ENCODE data around the gene ACAD10.

The ACAD10 gene

DNA sequence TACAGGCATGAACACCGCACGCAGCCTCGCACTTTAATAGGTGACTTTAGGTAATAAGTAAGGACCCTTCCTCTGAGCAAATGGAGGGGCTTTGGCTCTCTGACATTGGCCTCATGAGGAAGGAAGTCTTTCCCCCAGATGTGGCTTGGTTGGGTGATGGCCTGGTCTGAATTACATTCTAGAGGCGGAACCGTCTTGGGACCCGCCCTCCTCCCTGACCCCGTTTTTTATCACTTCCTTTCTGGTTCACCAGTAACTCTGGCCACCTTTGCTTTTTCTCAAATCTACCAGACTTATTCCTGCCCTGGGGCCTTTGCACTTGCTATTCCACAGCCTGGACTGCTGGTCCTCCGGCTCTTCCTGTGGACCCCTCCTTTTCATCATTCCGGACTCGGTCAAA, 94.3 kb downstream of the ACAD10 start:
- DNase-seq, result no peak

DNA sequence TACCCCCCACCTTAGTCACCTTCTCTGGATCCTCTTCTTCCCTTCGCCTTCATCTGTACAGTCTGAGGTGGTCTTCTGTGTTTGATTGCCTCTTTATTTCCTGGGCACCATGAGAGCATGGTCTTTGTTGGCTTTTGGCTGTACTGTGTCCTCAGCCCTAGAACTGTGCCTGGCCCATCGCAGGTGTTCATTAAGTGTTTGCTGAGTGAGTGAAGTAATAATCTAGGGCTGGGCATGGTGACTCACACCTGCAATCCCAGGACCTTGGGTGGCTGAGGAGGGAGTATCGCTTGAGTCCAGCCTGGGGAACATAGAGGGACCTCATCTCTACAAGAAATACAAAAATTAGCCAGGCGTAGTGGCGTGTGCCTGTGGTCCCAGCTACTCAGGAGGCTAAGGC, 94.8 kb downstream of the ACAD10 start:
- DNase-seq, result no peak

DNA sequence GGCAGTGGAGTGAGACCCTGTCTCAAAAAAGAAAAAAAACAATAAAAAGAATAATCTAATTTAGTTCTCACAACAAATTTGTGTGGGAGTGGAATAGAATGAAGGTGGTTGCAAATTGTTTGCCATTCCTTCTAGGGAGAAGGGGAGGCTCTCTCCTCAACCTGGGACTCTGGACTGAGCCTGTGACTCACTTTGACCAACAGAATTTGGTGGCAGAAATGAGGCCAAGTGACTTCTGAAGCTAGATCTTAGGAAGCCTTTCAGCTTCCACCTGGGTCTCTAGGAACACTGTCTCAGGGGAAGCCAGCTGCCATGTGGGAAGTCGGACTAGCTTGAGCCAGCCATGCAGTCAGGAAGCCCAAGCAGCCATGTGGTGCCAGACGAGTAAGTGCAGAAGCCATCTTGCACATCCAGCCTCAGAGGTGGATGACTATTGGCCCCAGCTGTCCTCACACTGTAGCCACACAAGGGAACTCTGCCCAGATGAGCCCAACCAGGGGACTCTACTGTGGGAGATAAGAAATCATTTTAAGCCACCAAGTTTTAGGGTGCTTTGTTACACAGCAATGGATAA, 95.3 kb downstream of the ACAD10 start:
- DNase-seq, result no peak

DNA sequence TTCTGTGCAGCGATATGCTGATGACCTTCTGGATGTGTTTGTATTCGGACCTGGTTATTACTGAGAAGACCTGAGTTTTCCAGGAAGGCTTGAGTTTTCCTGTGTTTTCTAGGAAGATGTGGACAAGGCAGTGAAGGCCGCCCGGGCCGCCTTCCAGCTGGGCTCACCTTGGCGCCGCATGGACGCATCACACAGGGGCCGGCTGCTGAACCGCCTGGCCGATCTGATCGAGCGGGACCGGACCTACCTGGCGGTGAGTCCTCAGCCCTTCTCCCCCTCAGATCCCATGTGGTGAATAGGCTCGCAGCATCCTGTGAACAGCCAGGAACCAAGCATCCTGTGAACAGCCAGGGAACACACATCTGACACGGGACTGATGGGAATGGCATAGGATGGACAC, 97.2 kb downstream of the ACAD10 start:
- DNase-seq, result no peak

DNA sequence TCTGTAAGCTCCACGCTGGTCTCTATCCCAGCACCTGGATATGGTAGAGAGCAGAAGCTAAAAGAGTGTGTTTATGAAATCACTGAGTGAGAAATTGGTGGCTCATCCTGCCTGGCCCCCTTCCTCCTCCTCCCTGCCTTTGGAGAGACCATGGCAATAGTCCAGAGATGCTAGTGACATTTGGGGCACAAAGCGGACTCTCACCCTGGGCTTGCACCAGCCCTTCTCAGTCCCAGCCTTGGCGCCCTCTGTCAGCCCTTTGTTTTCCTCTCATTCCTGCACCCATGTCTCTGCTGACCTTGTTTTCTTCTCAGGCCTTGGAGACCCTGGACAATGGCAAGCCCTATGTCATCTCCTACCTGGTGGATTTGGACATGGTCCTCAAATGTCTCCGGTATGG, 99.1 kb downstream of the ACAD10 start:
- DNase-seq, result no peak

DNA sequence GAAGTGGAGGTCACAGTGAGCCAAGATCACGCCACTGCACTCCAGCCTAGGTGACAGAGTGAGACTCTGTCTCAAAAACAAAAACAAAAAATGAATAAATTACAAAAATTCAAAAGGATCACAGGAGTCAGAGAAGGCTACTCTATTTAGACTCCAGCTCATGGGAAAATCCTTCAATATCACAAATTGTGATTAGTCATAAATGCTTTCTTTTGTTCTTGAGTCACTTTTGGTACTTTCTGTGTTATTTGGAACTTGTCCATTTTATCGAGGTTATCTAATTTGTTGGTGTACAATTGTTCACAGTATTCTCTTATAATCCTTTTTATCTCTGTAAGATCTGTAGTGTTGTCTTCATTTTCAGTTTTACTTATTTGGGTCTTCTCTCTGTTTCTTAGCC, 99.8 kb downstream of the ACAD10 start:
- no peak for DNase-seq

DNA sequence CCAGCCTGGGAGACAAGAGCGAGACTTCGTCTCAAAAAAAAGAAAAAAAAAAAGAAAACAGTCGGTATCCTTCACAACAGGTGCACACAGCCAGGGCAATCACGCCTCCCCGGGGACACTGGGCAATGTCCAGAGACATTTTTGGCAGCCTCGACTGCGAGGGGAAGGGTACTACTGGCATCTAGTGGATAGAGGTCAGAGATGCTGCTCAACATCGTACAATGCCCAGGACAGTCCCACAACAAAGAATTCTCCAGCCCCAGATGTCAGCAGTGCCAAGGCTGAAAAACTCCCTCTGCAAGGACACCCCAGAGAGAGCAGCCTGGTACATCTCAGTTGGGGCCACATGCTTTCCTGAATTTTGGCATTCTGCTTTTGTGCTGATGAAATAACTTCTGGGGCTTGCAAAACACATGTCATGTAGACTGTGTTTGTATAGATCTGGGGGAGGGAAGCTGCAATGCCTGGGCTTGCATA, 102.4 kb downstream of the ACAD10 start:
- DNase-seq, result no peak

DNA sequence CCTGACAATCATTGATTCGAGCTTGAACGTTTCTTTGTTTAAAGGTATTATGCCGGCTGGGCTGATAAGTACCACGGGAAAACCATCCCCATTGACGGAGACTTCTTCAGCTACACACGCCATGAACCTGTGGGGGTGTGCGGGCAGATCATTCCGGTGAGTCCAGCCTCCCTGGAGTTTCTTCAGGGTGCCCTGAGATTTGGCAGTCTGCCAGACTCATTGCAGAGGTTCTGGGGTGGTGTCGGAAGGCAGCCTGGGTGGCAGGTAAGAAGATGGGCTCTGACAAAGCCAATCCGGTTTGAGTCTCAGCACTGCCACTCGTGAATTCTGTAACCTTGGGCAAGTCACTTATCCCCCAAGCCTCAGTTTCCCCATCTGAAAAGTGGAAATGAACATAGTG, 103.9 kb downstream of the ACAD10 start:
- DNase-seq, result no peak

DNA sequence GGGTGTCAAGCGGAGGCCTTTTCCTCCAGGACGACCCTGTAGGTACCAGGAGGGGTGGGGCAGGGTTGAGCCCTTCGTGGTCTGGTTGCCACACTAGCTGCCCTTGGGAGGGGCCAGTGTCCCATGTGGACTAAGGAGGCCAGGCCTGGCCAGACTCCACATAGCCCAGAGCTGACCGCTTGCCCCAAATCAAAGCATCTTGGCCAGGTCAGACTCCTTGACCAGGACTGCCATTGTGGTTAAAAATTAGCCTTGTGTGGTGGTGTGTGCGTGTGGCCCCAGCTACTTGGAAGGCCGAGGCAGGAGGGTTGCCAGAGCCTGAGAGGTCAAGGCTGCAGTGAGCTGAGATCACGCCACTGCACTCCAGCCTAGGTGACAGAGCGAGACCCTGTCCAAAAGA, 105.7 kb downstream of the ACAD10 start:
- DNase-seq, result no peak

DNA sequence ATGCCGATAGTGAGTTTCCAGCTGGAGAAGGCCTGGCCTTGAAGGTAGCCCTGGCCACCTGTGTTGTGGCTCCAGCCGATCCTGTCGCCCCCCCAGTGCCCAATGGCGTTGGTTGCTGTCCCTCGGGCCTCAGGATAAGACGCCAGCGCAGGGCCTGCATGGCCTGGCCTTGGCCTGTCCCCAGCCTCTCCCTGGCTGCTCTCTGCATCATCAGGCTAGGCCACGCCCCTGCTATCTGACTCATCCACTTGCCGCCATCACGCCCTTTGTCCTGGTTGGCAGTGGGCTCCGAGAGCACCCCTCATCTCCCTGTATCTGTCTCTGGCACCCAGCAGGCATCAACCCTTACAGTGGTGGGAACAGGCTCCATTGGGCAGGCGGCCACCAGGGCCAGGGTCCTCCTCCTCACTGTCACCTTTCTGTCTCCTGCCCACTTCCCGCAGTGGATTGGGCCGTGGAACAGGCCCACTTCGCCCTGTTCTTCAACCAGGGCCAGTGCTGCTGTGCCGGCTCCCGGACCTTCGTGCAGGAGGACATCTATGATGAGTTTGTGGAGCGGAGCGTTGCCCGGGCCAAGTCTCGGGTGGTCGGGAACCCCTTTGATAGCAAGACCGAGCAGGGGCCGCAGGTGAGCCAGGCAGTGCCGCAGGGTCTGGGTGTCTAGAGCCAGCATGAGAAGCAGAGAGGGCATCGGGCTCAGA, 106.5 kb downstream of the ACAD10 start:
- DNase-seq, result no peak

DNA sequence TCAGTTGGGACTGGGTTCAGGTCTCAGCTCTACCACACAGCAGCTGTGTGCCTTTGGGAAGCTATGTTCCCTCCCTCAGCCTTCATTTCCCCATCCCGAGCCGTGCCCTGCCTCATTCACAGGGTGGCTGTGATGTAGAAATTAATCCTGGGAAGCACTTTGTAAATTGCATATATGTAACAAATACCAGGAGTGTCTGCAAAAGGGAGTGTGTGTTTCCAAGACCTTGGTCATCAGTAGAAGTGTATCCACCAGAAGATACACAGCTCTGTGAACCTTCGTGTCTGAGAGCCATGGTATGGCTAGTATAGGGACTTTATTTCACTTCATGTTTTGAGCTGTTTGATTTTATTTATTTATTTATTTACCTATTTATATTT, 107.0 kb downstream of the ACAD10 start:
- no peak for DNase-seq

DNA sequence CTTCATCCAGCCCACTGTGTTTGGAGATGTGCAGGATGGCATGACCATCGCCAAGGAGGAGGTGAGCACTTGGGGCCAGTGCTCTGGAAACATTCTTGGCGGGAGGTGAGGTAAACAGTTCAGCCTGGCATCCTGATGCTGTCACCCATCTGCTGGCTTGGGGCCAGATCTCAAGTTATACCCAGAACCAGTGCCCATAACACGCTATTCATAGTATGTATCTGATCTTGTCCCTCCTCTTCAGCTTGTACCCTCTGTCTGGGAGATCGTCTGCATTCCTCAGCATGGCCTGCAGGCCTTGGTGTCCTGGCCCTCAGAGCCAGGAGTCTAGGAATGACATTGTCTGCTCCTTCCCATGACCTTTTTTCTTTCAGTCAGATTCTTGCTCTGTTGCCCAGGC, 112.3 kb downstream of the ACAD10 start:
- no peak for DNase-seq

DNA sequence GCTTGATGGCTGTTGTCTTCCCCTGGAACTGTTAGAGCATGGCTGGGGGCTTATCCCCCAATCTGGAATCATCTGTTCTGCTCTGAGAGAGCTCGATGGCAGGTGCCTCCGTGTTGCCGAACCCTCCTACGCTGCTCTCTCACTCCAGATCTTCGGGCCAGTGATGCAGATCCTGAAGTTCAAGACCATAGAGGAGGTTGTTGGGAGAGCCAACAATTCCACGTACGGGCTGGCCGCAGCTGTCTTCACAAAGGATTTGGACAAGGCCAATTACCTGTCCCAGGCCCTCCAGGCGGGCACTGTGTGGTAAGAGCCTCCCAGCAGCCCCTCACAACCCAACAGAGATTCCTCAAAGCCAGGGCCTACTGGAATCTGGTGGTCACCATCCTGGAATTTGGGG, 113.9 kb downstream of the ACAD10 start:
- no peak for DNase-seq

DNA sequence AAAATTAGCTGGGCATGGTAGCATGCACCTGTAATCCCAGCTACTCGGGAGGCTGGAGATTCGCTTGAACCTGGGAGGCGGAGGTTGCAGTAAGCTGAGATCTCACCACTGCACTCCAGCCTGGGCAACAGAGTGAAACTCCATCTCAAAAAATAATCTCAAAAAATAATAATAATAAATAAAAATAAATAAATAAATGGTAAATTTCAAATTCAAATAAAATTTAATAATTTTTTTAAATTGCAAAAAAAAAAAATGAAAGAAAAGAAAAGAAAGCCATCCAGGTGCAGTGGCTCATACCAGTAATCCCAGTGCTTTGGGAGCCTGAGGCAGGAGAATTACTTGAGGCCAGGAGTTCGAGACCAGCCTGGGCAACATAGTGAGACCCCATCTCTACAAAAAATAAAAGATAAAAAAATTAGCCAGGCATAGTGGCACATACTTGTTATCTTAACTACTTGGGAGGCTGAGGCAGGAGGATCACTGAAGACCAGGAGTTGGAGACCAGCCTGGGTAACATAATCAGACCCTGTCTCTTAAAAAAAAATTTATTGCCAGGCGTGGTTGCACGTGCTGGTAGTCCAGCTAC, 117.3 kb downstream of the ACAD10 start:
- DNase-seq, result no peak

DNA sequence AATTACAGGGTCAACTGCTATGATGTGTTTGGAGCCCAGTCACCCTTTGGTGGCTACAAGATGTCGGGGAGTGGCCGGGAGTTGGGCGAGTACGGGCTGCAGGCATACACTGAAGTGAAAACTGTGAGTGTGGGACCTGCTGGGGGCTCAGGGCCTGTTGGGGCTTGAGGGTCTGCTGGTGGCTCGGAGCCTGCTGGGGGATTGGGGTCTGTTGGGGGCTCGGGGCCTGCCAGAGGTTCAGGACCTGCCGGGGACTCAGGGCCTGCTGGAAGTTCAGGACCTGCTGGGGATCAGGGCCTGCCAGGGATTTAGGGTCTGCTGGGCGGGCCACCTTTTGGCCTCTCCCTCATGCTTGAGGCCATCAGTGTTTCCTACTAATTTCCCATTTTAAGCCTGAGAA, 118.0 kb downstream of the ACAD10 start:
- no peak for DNase-seq

DNA sequence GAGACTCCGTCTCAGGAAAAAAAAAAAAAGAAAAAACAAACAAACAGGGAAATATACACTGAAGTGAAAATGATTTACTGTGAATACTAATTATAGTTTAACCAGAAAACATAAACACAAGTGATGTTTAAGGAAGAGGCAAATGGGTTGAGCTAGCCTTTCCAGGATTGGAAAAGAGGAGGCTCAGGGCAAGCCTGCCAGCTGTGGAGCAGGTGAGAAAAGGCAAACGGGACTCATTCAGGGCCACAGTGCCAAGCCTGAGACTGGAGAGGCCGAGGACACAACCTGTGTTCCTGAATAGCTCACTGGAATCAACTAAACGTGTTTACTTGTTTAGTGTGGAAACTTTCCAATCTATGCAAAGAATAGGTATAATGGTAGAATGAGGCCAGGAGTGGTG, 120.5 kb downstream of the ACAD10 start:
- DNase-seq, result no peak
